ENCODE results near the gene CCDC47.

DNA sequence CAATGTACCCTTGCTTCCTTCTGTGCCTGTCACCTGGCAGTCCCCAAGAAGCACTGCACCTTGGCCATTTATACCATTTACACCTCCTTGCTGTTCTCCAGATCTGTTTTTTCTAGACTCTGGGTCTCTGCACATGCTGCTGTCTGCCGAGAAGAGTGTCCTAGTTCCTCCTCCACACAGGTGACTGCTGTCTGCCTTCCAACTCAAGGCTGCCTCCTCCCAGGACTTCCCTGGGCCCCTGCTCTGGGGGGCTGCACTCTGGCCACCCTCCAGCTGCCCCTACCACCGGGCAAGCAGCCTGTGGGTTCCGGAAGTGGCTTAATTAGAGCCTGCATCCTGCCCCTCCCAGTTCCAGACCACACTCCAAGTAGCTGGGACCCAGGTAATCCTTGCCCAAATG is 67.7 kb downstream of the CCDC47 start:
- TF ChIP-seq, protein P1, sequence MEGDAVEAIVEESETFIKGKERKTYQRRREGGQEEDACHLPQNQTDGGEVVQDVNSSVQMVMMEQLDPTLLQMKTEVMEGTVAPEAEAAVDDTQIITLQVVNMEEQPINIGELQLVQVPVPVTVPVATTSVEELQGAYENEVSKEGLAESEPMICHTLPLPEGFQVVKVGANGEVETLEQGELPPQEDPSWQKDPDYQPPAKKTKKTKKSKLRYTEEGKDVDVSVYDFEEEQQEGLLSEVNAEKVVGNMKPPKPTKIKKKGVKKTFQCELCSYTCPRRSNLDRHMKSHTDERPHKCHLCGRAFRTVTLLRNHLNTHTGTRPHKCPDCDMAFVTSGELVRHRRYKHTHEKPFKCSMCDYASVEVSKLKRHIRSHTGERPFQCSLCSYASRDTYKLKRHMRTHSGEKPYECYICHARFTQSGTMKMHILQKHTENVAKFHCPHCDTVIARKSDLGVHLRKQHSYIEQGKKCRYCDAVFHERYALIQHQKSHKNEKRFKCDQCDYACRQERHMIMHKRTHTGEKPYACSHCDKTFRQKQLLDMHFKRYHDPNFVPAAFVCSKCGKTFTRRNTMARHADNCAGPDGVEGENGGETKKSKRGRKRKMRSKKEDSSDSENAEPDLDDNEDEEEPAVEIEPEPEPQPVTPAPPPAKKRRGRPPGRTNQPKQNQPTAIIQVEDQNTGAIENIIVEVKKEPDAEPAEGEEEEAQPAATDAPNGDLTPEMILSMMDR (conservative IDR thresholded peaks at IDR 0.05): no peak
- no peak for TF ChIP-seq EZH2 (IDR thresholded peaks at IDR 0.05; ENCODE audit: low read depth)
